Measurements from ENCODE around the gene CCT4.

- TF ChIP-seq CTCF (IDR thresholded peaks at IDR 0.05) = no peak
- no peak for TF ChIP-seq POLR2AphosphoS5 (IDR thresholded peaks at IDR 0.05; ENCODE audit: low read depth, low read length)
Measured at GRCh38 chr2:61926531-61927477, 38.3 kb upstream of the CCT4 start.

Measured in Panc1 (cell line).